CD4-positive, alpha-beta T cell treated with Interferon gamma for 1 hour (primary cell): ENCODE results near the gene TMEM61.
A peak's percentile ranks its signal among the peaks of the same experiment; 100 is the strongest.
"Not testable (repeated sequence)": the region's sequence is repeated elsewhere in the genome, so short reads cannot be mapped to it uniquely, and the experiment has no call there.

ENCODE experiments used
- DNase-seq: peaks from one replicate; pipeline ENCODE4 v3.0.0-alpha.2; 2020

The TMEM61 gene

GRCh38 chr1:54962612-54963395, 17.6 kb upstream of the TMEM61 start:
- no peak for DNase-seq

GRCh38 chr1:54963829-54964228, 16.6 kb upstream of the TMEM61 start:
- DNase-seq = not testable (repeated sequence)

GRCh38 chr1:54965624-54966340, 14.6 kb upstream of the TMEM61 start:
- DNase-seq = peak; percentile 52

- no peak for DNase-seq
Measured at GRCh38 chr1:54967372-54967771, 13.1 kb upstream of the TMEM61 start.

GRCh38 chr1:54968551-54968950, 11.9 kb upstream of the TMEM61 start:
- no peak for DNase-seq

- DNase-seq = no peak
Measured at GRCh38 chr1:54969879-54970278, 10.5 kb upstream of the TMEM61 start.

GRCh38 chr1:54970901-54971300, 9.5 kb upstream of the TMEM61 start:
- no peak for DNase-seq

- DNase-seq = peak; percentile 26
Measured at GRCh38 chr1:54971317-54971791, 9.1 kb upstream of the TMEM61 start.

- DNase-seq = no peak
Measured at GRCh38 chr1:54972436-54972835, 8.0 kb upstream of the TMEM61 start.

- no peak for DNase-seq
Measured at GRCh38 chr1:54973205-54973921, 7.1 kb upstream of the TMEM61 start.

- no peak for DNase-seq
Measured at GRCh38 chr1:54975356-54976108, 4.9 kb upstream of the TMEM61 start.

GRCh38 chr1:54976747-54977146, 3.7 kb upstream of the TMEM61 start:
- no peak for DNase-seq

GRCh38 chr1:54977533-54978297, 2.7 kb upstream of the TMEM61 start:
- no peak for DNase-seq

GRCh38 chr1:54978528-54979326, 1.7 kb upstream of the TMEM61 start:
- no peak for DNase-seq

- no peak for DNase-seq
Measured at GRCh38 chr1:54979327-54979891, 1.0 kb upstream of the TMEM61 start.

GRCh38 chr1:54980046-54980527, 341 bp upstream of the TMEM61 start:
- DNase-seq = no peak

GRCh38 chr1:54981466-54981865, 1.0 kb downstream of the TMEM61 start:
- no peak for DNase-seq

- no peak for DNase-seq
Measured at GRCh38 chr1:54982739-54983138, 2.3 kb downstream of the TMEM61 start.

GRCh38 chr1:54984131-54984842, 3.9 kb downstream of the TMEM61 start:
- no peak for DNase-seq

GRCh38 chr1:54985556-54985955, 5.1 kb downstream of the TMEM61 start:
- no peak for DNase-seq
